AG04449 (cell line): ENCODE measurements around the gene SKAP1.

ENCODE experiments used
- CTCF ChIA-PET: fragments of 350-600 bp; formaldehyde crosslinking; extraction: SDS; loops from one replicate; lab custom pipeline; 2021; ENCODE audit warnings: antibody characterized with exemption; lab: Yijun Ruan, JAX
- POLR2A ChIA-PET: fragments of 400-600, 350-600 bp; formaldehyde crosslinking; extraction: SDS; loops from one replicate; lab custom pipeline; 2020; ENCODE audit warnings: antibody characterized with exemption, inconsistent platforms; lab: Yijun Ruan, JAX
- DNase-seq: peaks from one replicate; pipeline ENCODE4 v3.0.0-alpha.2; 2010; ENCODE audit warnings: low read depth, low spot score
- H3K4me3 ChIP-seq: 2 replicates; pipeline ENCODE4 v1.5.1; 2011; ENCODE audit warnings: low read depth, mild to moderate bottlenecking, control low read depth, low read length
- TF ChIP-seq, protein P1 (sequence below): IDR thresholded peaks from one replicate; pipeline ENCODE4 v1.5.1; 2011; ENCODE audit warnings: mild to moderate bottlenecking, moderate library complexity, low read length, control low read depth, inconsistent platforms; ENCODE audit not compliant: insufficient read depth; ENCODE audit errors: missing control alignments

Gene SKAP1

GRCh38 chr17:48261297-48261880 lies 168.6 kb downstream of the SKAP1 start:
- ChIA-PET CTCF (interaction anchor here (0.9 to 7.0 kb wide), 15 partner anchors 11 to 379 kb away, joined by 3 to 99 read pairs (median 5); partner anchors contain the start of gene HOXB8), POLR2A (no interaction called here)
- TF ChIP-seq, protein P1, sequence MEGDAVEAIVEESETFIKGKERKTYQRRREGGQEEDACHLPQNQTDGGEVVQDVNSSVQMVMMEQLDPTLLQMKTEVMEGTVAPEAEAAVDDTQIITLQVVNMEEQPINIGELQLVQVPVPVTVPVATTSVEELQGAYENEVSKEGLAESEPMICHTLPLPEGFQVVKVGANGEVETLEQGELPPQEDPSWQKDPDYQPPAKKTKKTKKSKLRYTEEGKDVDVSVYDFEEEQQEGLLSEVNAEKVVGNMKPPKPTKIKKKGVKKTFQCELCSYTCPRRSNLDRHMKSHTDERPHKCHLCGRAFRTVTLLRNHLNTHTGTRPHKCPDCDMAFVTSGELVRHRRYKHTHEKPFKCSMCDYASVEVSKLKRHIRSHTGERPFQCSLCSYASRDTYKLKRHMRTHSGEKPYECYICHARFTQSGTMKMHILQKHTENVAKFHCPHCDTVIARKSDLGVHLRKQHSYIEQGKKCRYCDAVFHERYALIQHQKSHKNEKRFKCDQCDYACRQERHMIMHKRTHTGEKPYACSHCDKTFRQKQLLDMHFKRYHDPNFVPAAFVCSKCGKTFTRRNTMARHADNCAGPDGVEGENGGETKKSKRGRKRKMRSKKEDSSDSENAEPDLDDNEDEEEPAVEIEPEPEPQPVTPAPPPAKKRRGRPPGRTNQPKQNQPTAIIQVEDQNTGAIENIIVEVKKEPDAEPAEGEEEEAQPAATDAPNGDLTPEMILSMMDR, result peak; percentile 26
- DNase-seq, result no peak
- H3K4me3 ChIP-seq, result no peak overlapping the region

DNA sequence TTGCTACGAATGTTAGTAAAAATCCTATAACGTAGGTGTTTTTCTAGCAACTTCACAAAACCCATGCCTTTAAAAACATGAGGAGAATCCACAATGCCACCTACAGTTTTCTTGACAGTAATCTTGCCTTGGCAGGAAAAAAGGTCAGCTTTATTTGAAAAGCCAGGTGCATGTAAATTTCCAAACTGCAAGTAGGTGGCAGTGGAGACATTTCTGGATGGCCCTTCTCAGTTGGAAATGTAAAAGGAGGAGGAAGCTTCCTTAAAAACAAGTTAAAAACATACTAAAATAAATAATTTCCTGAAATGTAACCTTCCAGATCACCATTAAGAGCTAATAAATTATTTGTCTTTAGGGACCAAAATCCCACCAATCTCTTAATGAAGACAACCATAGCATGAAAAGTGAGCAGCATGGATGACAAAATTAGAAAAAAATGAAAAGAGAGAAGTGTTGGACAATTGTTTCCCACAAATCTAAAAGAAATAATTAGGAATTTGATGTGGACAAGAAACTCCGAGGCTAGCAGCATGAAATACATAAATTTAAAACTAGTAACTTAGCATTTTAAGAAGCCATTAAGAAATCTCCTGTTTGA lies 170.2 kb downstream of the SKAP1 start:
- ChIA-PET CTCF (interaction anchor here (0.7 to 7.0 kb wide), 21 partner anchors 9 to 364 kb away, joined by 3 to 39 read pairs (median 6); partner anchors contain the start of gene HOXB5), POLR2A (no interaction called here)
- H3K4me3 ChIP-seq, result no peak overlapping the region
- no peak for DNase-seq
- TF ChIP-seq, protein P1, result peak; percentile 43

GRCh38 chr17:48258331-48258730 lies 171.7 kb downstream of the SKAP1 start:
- H3K4me3 ChIP-seq, result no peak overlapping the region
- CTCF ChIA-PET, result interaction anchor here (0.9 to 7.0 kb wide), 6 partner anchors 8 to 365 kb away, joined by 3 to 39 read pairs (median 5); no protein-coding TSS in a partner anchor
- POLR2A ChIA-PET, result no interaction called here
- TF ChIP-seq, protein P1, result no peak
- no peak for DNase-seq

GRCh38 chr17:48255759-48256158 lies 174.3 kb downstream of the SKAP1 start:
- DNase-seq, result no peak
- H3K4me3 ChIP-seq, result no peak overlapping the region
- POLR2A ChIA-PET, result no interaction called here
- TF ChIP-seq, protein P1, result no peak
- CTCF ChIA-PET, result interaction anchor here (1.9 kb wide), 1 partner anchor 363 kb away, joined by 5 read pairs; no protein-coding TSS in a partner anchor

DNA sequence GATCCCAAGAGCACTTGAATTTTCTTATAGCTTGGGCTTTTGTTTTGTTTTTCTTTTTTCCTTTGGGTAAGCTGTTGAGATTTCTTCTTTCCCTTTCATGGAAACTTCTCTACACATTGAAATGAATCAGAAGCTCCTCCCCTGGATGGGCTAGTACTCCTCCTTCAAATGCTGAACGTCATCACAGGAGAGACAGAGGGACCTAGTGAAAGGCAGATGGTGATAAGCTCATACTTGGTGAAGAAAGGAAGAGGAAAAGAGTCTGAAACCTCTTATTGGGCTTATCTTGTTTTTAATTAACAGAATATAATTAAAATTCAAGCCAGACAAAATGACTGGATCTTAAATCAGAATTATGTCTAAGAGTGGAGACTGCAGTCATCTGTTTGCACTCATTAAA lies 175.1 kb downstream of the SKAP1 start:
- TF ChIP-seq, protein P1, result no peak
- POLR2A ChIA-PET, result no interaction called here
- no peak for DNase-seq
- no peak overlapping the region for H3K4me3 ChIP-seq
- CTCF ChIA-PET, result interaction anchor here (1.1 to 2.0 kb wide), 2 partner anchors 8 to 53 kb away, joined by 3 to 6 read pairs; no protein-coding TSS in a partner anchor

- POLR2A ChIA-PET, result no interaction called here
- TF ChIP-seq, protein P1, result no peak
- DNase-seq, result no peak
- H3K4me3 ChIP-seq, result no peak overlapping the region
- CTCF ChIA-PET, result interaction anchor here (1.2 to 2.0 kb wide), 2 partner anchors 9 to 14 kb away, joined by 3 to 6 read pairs; no protein-coding TSS in a partner anchor
Observed at GRCh38 chr17:48253975-48254374, 176.0 kb downstream of the SKAP1 start.
